AG04450 (cell line): Measurements from ENCODE around the gene UFC1. TPM values are rescaled to one million over a fixed set of nuclear protein-coding genes. Genes with fewer than 3 reads are reported as not detected.

ENCODE experiments used
- CTCF ChIA-PET: fragments of 300-600, 350-600 bp; formaldehyde crosslinking; extraction: SDS; loops from one replicate; lab custom pipeline; 2022; ENCODE audit warnings: antibody characterized with exemption, inconsistent platforms; lab: Charles Lee
- POLR2A ChIA-PET: fragments of 350-600 bp; formaldehyde crosslinking; extraction: SDS; loops from one replicate; lab custom pipeline; 2021; ENCODE audit warnings: antibody characterized with exemption, inconsistent platforms; lab: Yijun Ruan, JAX
- DNase-seq: peaks from one replicate; pipeline ENCODE4 v3.0.0-alpha.2; 2011; ENCODE audit warnings: low read depth, low spot score
- H3K27ac ChIP-seq: one replicate; pipeline ENCODE4 v1.5.1; 2012; ENCODE audit warnings: low read depth, low read length, control low read depth
- H3K27me3 ChIP-seq: one replicate; pipeline ENCODE4 v1.6.0; 2012; ENCODE audit warnings: low read length; ENCODE audit not compliant: control insufficient read depth, insufficient read depth
- H3K4me3 ChIP-seq: 2 replicates; pipeline ENCODE4 v1.5.1; 2011; ENCODE audit warnings: mild to moderate bottlenecking, low read depth, low read length, control low read depth
- H3K9me3 ChIP-seq: 2 replicates; pipeline ENCODE4 v1.5.1; 2012; ENCODE audit warnings: low read length; ENCODE audit not compliant: control insufficient read depth, insufficient read depth
- CTCF ChIP-seq: IDR thresholded peaks from 2 replicates; pipeline ENCODE4 v1.5.1; 2011; ENCODE audit warnings: low read depth, low read length, control low read depth, inconsistent platforms
- polyA plus RNA-seq: library from polyadenylated mRNA; depleted of rRNA; stranded (reverse); fragments of >200 nt; gene quantifications from 2 replicates; pipeline ENCODE4 v1.2.3, GENCODE V29; 2011

The UFC1 gene
- polyA plus RNA-seq, 1 experiment, result 146 TPM

GRCh38 chr1:161161652-161162051 is 7.9 kb downstream of the UFC1 start:
- TF ChIP-seq CTCF, result no peak
- Histone ChIP-seq H3K27me3 (no peaks in the 10 kb centered on the region), H3K4me3 (no peak overlapping the region), H3K9me3 (no peaks in the 10 kb centered on the region; the same call in 1 of the 2 replicates), H3K27ac (no peak overlapping the region)
- DNase-seq, result no peak
- ChIA-PET CTCF (interaction anchor here (0.8 kb wide), 1 partner anchor 81 kb away, joined by 3 read pairs; no protein-coding TSS in a partner anchor), POLR2A (no interaction called here)

GRCh38 chr1:161162052-161162451 is 8.3 kb downstream of the UFC1 start:
- H3K4me3 ChIP-seq, result no peak overlapping the region
- H3K27me3 ChIP-seq, result no peaks in the 10 kb centered on the region
- ChIA-PET CTCF (interaction anchor here (0.8 kb wide), 1 partner anchor 81 kb away, joined by 3 read pairs; no protein-coding TSS in a partner anchor), POLR2A (no interaction called here)
- H3K9me3 ChIP-seq, result no peaks in the 10 kb centered on the region; the same call in 1 of the 2 replicates
- no peak for DNase-seq
- no peak for TF ChIP-seq CTCF
- H3K27ac ChIP-seq, result no peak overlapping the region

GRCh38 chr1:161162806-161163205 is 9.0 kb downstream of the UFC1 start:
- Histone ChIP-seq H3K27ac (no peak overlapping the region), H3K27me3 (no peaks in the 10 kb centered on the region), H3K4me3 (no peak overlapping the region), H3K9me3 (no peaks in the 10 kb centered on the region; the same call in 1 of the 2 replicates)
- ChIA-PET CTCF (no interaction called here), POLR2A (no interaction called here)
- DNase-seq, result no peak
- no peak for TF ChIP-seq CTCF

- DNase-seq, result no peak
- Histone ChIP-seq H3K27ac (no peak overlapping the region), H3K27me3 (no peaks in the 10 kb centered on the region), H3K9me3 (no peaks in the 10 kb centered on the region; the same call in 1 of the 2 replicates), H3K4me3 (no peak overlapping the region)
- TF ChIP-seq CTCF, result no peak
- ChIA-PET CTCF (interaction anchor here (0.8 to 2.6 kb wide), 2 partner anchors 30 to 62 kb away, joined by 4 to 18 read pairs; partner anchors contain the start of gene TOMM40L), POLR2A (no interaction called here)
These were observed 10.0 kb downstream of the UFC1 start for GRCh38 chr1:161163793-161164192.

- ChIA-PET POLR2A (interaction anchor here (0.6 to 1.3 kb wide), 6 partner anchors 11 to 120 kb away, joined by 3 to 4 read pairs (median 3); partner anchors contain the start of genes ADAMTS4, NDUFS2 and USF1), CTCF (interaction anchor here (0.6 to 2.6 kb wide), 19 partner anchors 8 to 219 kb away, joined by 3 to 24 read pairs (median 5); partner anchors contain the start of genes APOA2, KLHDC9, TOMM40L and UFC1)
- Histone ChIP-seq H3K27me3 (no peaks in the 10 kb centered on the region), H3K4me3 (peak overlapping the region; percentile 86; the same call in 1 of the 2 replicates), H3K9me3 (no peaks in the 10 kb centered on the region; the same call in 1 of the 2 replicates), H3K27ac (peak overlapping the region; percentile 93)
- TF ChIP-seq CTCF, result no peak
- no peak for DNase-seq
These were observed 11.3 kb downstream of the UFC1 start for GRCh38 chr1:161164901-161165610.
